GM19351 (cell line): ENCODE measurements around the gene ATF1.
"Not testable (repeated sequence)": the region's sequence is repeated elsewhere in the genome, so short reads cannot be mapped to it uniquely, and the experiment has no call there.

Source experiments
- ATAC-seq: cut with Tn5 transposase; IDR thresholded peaks from one replicate; pipeline ENCODE4 v1.9.1; 2021; ENCODE audit warnings: mild to moderate bottlenecking, moderate library complexity; ENCODE audit not compliant: unreplicated experiment

ATF1 gene

DNA sequence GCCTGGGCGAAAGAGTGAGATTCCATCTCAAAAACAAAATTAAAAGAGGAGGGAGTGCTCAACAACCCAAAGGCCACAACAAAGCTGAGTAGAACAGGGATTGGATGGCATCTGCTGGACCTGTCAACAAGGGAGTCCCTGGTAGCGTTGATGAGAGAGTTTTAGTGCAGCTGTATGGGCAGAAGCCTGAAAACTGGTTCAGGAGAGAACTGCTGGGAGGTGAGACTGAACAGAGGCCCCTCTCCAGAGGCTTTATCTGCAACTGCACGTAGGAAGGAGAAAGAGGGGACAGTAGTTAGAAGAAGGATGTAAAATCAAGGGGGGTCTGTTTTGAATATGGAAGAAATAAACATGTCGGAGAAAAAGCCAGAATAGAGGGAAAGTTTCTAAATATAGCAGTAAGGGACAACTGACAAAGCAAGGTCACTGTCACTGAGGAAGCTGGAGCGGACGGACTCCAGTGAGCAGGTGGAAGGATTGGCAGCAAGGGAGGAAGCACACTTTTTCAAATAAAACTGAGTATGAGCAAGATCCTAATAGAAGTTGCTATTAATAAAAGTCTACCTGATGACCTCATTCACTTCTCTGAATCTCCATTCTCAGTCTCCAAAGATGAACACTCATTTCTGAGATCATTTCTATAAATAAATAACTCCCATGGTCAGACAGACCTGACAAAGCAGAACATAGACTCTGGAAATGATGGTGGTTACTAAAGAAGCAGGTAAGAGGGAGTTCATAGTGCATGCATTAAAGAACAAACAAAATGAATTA lies 11.8 kb upstream of the ATF1 start:
- ATAC-seq = no peak

DNA sequence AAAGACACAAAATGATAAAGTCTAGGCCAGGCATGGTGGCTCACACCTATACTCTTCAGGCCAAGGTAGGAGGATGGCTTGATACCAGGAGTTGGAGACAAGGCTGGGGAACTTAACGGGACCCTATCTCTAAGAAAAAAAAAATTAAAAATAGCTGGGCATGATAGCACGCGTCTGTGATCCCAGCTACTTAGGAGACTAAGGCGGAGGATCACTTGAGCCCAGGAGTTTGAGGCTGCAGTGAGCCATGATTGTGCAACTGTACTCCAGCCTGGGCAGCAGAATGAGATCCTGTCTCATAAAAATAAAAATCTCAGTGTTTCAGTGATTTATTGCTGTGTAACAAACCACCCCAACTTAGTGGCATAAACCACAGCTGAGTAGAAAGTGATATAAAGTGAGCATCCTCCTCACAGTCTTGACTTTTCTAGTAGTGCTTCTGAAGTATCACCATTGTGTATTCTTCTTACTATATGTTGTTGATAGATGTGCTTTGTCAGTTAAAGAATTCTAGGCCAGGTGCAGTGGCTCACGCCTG lies 10.6 kb upstream of the ATF1 start:
- ATAC-seq = no peak

DNA sequence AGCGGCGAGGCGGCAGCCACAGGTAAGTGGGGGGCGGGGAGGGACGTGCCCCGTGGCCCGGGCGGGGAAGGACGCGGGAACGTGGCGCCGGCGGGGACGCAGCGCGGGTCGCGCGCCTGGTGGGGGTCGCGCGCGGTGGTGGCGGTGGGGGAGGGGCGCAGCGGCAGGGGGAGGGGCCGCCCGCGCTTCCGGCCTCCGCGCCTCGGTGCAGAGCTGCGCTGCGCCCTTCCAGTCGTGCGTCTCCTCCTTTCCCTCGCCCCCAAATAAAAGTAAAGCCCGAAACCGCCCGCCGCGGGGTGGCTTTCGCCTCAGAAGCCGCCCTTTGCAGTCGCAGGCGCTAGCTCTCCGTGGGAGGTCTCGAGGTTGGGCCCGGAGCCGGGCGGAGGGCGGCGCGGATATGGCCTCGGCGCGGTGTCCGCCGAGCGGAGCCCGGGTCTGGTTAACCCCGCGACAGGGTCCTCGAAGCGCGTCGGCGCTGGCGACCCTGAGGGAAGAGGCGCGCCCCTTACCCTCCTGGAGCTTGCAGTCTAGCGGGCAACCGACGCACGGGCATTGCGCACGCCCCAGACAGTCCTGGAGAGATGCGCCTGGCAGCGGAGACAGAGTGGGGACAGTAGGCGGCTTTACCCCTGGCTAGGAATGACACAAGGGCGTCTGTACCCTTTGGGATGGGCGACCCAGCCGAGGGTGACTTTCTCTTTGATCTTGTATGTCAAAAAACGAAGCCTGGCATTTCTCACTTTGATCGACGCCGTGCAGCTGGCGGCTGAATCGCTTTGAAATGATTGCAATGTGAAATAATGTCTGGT lies 589 bp downstream of the ATF1 start:
- peak; percentile 32 for ATAC-seq

DNA sequence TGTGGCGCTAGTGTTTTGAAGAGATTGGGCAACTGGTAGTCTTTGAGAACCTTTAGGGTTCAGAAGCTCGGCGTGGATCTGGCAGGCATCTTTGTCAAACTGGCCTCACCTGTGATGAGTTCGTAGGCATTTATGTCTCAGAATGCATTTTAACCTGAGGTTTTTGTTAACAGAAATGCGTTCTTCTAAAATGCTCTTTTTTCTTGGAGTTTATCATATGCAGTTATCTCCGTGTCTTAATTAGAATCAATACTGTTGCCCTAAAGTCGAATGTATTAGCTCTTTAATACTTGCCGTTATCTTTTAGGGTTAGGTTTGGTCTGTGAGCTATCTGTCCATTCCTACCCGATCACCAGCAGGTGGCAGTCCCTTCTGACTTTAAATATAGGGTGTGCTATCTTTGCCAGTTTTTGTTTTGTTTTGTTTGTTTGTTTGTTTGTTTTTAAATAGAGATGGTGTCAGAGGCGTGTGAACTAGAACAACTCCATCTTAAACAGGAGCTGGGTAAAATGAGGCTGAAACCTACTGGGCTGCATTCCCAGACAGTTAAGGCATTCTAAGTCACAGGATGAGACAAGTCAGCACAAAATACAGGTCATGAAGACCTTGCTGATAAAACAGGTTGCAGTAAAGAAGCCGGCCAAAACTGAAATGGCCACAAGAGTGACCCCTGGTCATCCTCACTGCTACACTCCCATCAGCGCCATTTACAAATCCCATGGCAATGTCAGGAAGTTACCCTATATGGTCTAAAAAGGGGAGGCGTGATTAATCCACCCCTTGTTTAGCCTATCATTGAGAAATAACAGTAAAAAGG lies 1.4 kb downstream of the ATF1 start:
- ATAC-seq = peak; percentile 39

DNA sequence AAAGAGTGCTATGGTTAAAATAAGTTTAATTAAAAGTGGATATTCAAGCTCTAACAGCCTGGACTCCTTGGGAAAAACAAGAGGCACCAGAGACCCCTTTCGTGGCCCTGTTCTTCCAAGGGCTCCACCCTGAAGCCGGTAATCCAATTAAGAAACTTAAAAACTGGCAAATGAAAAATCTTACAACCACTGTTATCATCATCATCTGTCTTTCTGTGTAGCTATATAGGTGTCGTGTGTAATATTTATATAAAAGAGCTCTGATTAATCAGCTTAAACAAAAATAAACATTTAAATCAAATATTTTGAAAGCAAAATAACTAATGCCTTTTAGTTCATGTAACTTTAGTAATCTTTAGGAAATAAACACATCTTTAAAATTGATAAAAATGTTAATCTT lies 4.5 kb downstream of the ATF1 start:
- ATAC-seq = no peak

DNA sequence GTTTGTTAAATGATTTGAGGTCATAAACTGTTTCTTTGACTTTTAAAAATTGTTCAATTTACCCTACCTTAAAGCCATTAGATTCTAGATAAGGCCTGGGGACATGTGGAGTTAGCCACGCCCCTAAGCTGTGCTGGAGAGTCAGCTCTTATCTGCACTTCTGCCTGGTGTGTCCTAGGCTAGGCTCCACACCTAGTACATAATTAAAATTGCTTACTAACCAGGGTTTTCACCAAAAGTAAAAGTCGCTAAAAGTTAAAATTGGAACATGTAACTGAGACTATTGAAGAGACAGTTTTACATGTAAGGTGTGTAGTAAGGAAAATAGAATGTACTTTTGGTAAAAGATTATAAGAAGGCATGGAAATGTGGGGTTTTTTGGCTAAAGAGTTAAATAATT lies 4.9 kb downstream of the ATF1 start:
- ATAC-seq = not testable (repeated sequence)

DNA sequence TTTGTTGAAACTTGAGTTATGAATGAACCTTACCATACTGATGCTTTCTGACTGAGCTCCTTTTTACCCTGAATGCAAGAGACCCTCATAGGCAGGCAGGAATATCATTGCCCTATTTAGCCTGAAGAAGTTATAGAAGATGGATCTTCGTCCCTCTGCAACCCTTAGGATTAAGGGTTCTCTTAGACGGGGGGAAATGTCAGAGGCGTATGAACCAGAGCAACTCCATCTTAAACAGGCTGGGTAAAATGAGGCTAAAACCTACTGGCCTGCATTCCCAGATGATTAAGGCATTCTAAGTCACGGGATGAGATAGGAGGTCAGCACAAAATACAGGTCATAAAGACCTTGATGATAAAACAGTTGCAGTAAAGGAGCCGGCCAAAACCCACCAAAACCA lies 7.5 kb downstream of the ATF1 start:
- ATAC-seq = no peak

DNA sequence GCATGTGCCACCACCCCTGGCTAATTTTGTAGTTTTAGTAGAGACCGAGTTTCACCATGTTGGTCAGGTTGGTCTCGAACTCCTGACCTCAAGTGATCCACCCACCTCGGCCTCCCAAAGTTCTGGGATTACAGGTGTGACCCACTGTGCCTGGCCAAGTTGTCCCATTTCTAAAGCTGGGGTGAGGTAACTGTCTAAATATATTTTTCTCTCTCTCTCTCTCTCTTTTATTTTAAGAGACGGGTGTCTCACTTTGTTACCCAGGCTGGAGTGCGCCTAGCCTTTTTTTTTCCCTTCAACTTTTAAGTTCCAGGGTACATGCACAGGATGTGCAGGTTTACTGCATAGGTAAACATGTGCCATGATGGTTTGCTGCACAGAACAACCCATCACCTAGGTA lies 8.6 kb downstream of the ATF1 start:
- no peak for ATAC-seq

DNA sequence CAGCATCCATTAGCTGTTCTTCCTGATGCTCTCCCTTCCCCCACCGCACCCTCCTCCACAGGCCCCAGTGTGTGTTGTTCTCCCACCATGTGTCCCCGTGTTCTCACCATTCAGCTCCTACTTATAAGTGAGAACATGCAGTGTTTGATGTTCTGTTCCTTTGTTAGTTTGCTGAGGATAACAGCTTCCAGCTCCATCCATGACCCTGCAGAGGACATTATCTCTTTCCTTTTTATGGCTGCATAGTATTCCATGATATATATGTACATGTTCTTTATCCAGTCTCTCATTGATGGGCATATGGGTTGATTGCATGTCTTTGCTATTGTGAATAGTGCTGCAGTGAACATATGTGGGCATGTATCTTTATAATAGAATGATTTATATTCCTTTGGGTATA lies 9.0 kb downstream of the ATF1 start:
- no peak for ATAC-seq

DNA sequence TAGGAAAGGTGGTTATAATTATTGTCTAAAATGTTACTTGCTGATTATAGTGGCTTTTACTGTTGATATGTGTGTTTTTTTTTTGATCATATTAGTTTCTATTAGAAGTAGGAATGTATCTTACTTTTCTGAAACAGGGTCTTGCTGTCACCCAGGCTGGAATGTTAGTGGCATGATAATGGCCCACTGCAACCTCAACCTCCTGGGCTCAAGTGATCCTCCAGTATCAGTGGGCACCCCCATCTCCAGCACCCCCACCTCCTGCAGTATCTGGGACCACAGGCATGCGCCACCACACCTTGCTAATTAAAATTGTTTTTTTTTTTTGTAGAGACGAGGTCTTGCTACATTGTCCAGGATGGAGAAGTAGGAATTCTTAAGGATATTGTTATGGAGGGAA lies 11.3 kb downstream of the ATF1 start:
- ATAC-seq = no peak

DNA sequence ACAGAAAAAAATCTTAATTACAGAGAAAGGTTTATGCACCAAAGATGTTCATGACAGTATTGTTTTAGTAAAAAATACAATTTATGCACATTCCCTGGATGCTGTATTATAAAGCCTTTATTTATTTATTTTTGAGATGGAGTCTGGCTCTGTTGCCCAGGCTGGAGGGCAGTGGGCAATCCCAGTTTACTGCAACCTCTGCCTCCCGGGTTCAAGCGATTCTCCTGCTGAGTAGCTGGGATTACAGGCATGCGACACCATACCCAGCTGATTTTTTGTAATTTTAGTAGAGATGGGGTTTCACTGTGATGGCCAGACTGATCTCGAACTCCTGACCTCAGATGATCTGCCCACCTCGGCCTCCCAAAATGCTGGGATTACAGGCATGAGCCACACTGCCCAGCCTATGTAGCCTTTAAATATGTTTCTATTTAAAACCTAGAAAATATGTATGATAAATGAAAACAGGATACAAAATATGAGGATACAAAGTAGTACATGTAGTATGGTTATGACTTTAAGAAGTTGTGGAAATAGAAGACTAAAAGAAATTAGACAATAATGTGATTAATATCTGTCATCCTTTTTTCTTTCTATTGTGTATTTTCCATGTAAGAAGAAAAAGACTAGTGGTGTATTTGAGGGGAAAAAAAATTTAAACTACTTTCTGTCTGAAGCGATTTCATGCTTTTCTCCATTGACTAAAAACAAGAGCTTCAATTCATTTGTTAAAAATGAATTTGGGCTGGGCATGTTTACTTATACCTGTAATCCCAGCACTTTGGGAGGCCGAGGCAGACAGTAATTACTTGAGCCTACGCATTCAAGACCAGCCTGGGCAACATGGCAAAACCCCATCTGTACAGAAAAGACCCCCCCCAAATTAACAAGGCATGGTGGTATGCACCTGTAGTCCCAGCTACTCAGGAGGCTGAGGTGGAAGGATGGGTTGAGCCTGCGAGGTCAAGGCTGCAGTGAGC lies 13.1 kb downstream of the ATF1 start:
- ATAC-seq = no peak

DNA sequence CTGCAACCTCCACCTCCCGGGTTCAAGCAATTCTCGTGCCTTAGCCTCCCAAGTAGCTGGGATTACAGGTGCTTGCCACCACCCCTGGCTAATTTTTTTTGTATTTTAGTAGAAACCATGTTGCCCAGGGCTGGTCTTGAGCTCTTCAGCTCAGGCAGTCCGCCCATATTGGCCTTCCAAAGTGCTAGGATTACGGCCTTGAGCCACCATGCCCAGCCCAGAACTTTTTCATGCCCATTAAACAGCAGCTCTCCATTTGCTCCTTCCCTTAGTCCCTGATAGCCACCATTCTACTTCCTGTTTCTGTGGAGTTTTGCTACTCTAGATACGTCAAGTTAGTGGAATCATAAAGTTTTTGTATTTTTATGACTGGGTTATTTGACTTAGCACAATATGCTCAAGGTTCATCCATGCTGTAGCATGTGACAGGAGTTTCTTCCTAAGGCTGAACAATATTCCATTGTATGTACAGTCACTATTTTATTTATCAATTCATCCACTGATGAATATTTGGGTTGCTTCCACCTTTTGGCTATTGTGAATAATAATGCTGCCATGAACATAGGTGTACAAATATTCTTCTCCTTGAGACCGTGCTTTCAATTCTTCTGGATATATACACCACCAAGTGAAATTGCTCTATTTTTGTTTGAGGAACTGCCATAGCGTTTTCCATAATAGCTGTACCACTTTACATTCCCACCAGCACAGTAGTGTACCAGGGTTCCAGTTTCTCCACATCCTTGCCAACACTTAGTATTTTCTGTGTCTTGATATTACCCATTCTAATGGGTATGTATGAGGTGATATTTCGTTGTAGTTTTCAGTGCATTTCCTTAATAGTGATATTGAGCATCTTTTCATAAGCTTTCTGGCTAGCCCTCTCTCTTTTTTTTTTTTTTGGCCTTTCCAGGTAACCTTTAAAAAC lies 15.0 kb downstream of the ATF1 start:
- ATAC-seq = no peak

DNA sequence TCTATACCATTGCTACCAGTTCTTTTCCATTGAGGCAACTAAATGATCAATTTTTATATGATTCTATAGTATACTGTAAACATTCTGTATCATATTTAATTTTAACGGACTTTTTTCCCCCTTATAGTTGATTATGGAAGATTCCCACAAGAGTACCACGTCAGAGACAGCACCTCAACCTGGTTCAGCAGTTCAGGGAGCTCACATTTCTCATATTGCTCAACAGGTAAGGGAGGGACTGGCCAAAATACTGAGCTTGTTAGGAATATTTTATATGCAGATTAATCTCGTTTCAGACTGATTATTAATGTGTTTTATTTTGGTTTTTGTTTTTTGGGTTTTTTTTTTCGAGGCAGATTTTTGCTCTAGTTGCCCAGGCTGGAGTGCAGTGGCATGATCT lies 16.1 kb downstream of the ATF1 start:
- no peak for ATAC-seq

DNA sequence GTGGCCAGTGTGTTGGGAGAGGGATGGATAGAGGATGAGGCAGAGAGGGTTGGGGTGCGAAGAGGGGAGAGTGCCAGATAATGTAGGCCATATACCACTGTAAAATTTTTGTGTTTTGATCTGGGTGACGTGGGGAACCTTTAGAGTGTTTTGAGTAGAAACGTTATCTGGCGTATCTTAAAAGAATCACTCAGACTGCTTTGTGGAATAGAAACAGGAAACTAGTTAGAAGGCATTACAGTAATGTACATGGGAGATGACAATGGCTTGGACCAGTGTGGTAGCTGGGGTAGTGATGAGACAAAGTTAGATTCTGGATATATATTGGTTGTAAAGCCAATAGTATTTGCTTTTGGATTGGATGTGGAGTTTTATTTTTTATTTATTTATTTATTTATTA lies 20.6 kb downstream of the ATF1 start:
- no peak for ATAC-seq

DNA sequence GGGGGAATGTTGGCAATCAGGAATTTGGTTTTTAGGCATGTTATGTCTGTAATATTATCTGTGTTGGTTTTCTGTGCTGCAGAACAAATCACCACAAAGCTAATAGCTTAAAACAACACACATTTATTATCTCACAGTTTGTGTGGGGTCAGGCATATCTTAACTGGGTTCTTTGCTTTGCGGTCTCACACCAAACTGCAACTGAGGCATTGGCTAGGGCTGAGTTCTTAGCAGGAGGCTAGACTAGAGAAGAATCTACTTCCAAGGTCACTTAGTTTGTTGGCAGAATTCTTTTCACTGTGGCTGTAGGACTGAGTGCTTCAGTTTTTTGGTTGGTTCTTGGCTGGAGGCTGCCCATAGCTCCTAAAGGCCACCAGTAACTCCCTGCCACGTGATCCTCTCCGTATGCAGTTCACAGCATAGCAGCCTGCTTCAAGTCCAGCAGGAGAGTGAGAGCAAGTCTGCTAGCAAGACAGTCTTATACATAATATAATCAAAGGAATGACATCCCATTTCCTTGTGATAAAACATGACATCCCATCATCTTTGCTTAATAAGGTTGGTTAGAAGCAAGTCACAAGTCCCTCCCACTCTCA lies 21.6 kb downstream of the ATF1 start:
- no peak for ATAC-seq

DNA sequence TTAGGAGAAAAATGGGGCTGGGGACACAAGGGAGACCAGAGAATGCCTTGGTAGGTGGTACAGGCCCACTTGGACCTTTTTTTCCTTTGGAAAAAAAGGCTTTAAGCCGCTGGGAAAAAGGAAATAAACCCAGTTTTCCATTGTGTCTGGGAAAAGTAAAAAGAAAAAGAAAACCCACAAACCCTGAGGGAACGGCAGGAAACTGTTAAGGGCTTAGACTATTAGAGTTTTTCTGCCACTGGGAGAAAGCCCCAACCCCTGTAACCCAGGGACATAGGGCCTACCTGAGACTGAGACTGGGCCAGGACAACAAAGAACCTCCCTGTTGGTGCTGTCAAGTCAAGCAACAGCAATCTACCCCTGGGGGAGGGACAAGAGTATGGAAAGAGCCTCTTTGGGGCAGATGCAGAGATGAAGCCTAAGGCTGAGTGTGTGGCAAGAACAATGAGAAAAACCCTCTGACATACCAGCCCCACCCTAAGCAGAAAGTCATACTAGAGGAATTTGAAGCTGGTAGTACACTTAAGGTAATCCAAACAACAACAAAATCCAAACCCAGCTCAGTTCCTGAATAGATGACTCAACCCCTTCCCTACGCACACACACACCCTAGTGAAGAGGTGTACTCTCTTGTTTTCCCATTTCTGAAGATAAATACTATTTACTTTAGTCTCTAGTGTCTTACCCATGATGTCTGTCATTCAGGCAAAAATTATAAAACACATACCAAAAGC lies 22.8 kb downstream of the ATF1 start:
- no peak for ATAC-seq

DNA sequence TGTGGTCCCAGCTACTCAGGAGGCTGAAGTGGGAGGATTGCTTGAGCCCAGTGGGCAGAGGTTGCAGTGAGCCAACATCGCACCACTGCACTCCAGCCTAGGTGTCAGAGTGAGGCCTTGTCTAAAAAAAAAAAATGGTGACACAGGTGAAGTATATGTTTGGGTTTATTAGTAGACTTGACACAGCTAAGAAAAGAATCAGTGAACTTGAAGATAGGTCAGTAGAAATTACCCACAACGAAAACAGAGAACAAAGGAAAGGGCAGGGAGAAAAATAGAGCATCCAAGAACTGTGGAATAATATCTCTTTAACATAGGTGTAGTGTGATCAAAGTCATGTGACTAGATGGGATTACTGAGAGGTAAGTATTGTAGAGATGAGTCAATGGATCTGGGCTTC lies 23.7 kb downstream of the ATF1 start:
- no peak for ATAC-seq

DNA sequence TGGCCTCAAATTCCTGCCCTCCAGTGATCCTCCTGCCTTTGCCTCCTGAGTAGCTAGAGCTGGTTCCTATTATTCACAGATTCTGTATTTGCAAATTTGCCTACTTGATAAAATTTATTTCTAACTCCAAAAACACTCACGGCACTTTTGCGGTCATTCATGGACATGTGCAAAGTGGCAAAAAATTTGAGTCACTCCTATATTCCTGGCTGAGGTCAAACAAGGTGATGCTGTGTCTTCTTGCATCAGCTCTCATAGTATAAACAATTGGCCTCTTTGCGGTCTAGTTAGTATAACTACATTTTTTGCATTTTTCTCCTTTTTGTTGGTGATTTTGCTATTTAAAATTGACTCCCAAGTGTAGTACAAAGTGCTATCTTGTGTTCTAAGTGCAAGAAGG lies 24.7 kb downstream of the ATF1 start:
- ATAC-seq = no peak
